GM18505 (cell line): ENCODE measurements around the gene ELMOD3.
"Not testable (repeated sequence)": the region's sequence is repeated elsewhere in the genome, so short reads cannot be mapped to it uniquely, and the experiment has no call there.

ENCODE experiments used
- ATAC-seq: cut with Tn5 transposase; IDR thresholded peaks from one replicate; pipeline ENCODE4 v1.9.1; 2021; ENCODE audit not compliant: unreplicated experiment
- POLR2A ChIP-seq: IDR thresholded peaks from 4 replicates; pipeline ENCODE4 v1.6.1; 2011; ENCODE audit warnings: borderline replicate concordance; ENCODE audit not compliant: insufficient read depth, insufficient read length; ENCODE audit errors: extremely low read depth

Gene ELMOD3

GRCh38 chr2:85410584-85411404, 56.2 kb downstream of the ELMOD3 start:
- TF ChIP-seq POLR2A, result no peak
- peak; percentile 7 for ATAC-seq

GRCh38 chr2:85411405-85411748, 56.8 kb downstream of the ELMOD3 start:
- no peak for TF ChIP-seq POLR2A
- no peak for ATAC-seq

GRCh38 chr2:85413592-85414420, 59.2 kb downstream of the ELMOD3 start:
- no peak for TF ChIP-seq POLR2A
- no peak for ATAC-seq

DNA sequence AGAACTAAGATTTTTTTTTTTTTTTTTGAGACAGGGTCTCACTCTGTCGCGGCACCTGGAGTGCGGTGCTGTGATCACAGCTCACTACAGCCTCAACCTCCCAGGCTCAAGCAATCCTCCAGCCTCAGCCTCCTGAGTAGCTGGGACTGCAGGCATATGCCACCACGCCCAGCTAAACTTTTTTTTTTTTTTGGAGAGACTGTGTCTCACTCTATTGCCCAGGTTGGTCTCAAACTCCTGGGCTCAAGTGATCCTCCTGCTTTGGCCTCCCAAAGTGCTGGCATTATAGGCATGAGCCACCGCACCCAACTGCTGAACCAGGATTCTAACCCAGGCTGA, 59.8 kb downstream of the ELMOD3 start:
- ATAC-seq, result not testable (repeated sequence)

GRCh38 chr2:85414761-85415553, 60.4 kb downstream of the ELMOD3 start:
- TF ChIP-seq POLR2A, result no peak
- ATAC-seq, result no peak

- no peak for ATAC-seq
Measured at GRCh38 chr2:85415980-85416650, 61.5 kb downstream of the ELMOD3 start.

GRCh38 chr2:85418132-85419008, 63.8 kb downstream of the ELMOD3 start, which contains the start of gene SH2D6:
SH2D6 (plus strand) TSS chr2:85418714; CDS start chr2:85429466, 10,752 bp downstream.
- peak; percentile 72 for TF ChIP-seq POLR2A

More at GRCh38 chr2:85415980-85416650, 61.5 kb downstream of the ELMOD3 start:
- no peak for TF ChIP-seq POLR2A

GRCh38 chr2:85419009-85419675, 64.6 kb downstream of the ELMOD3 start:
- no peak for TF ChIP-seq POLR2A
- peak; percentile 3 for ATAC-seq

More at GRCh38 chr2:85418132-85419008, 63.8 kb downstream of the ELMOD3 start, which contains the start of gene SH2D6:
- peak; percentile 77 for ATAC-seq

GRCh38 chr2:85420536-85421259, 66.1 kb downstream of the ELMOD3 start:
- TF ChIP-seq POLR2A, result no peak
- ATAC-seq, result peak; percentile 56

DNA sequence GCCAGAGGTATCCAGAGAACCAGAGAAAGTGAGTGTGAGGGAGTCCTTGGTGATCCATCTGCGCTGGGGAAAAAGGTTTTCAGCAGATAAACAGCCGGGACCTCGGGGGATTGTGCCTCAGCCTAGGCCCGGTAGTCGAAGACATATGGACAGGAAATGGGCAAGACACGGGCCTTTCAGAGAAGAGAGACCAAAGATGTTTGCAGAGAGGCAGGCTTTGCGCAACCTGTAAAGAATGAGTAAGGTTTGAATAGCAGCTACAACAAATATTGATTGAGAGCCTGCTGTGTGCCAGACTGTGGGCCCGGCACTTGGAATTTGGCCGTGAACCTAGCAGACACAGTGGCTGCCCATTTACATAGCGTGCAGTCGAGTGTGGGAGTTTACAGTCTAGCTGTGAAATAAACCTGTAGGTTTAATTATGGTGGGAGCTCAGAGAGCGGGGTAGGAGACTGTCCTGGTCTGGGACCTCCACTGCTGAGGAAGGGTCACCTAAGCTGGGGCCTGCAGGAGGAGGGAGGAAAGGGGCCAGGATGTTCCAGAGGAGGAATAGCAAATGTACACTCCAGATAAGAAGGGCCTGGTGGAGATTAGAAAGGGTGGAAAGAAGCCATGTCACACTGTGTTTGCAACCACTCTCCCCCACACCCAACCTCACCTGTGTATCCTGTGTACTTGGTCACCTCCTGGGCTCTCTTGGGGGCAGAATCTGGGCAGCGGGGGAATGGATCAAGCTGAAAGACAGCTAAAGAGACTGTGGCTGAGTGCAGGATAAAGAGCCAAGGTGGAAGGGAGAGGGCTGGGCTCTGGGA, 66.9 kb downstream of the ELMOD3 start:
- ATAC-seq, result no peak
- TF ChIP-seq POLR2A, result no peak
